Tibial nerve (tissue), 4 donors: ENCODE results near the gene LAMP5. TPM values are rescaled to one million over a fixed set of nuclear protein-coding genes. Genes with fewer than 3 reads are reported as not detected.

ENCODE experiments used
- DNase-seq, 2 donors: peaks; one replicate each; pipeline ENCODE4 v3.0.0-alpha.2; 2019; ENCODE audit warnings: low spot score in 2 of 2
- H3K27ac ChIP-seq, 4 donors: fragments of 200-600 bp; sonication (generic) in 3 of 4; one replicate each; pipeline ENCODE4 v1.5.1; 2017 to 2019; ENCODE audit warnings: mild to moderate bottlenecking in 1 of 4
- H3K27me3 ChIP-seq, 2 donors: fragments of 200-600 bp; sonication (generic) in 1 of 2; one replicate each; pipeline versions ENCODE4 v1.5.1 to v1.6.0; 2017 to 2019
- H3K36me3 ChIP-seq, 3 donors: fragments of 200-600 bp; sonication (generic); one replicate each; pipeline ENCODE4 v1.5.1; 2018 to 2019
- H3K4me1 ChIP-seq, 4 donors: fragments of 200-600 bp; sonication (generic) in 3 of 4; one replicate each; pipeline ENCODE4 v1.5.1; 2017 to 2019
- H3K4me3 ChIP-seq, 4 donors: fragments of 200-600 bp; sonication (generic) in 3 of 4; one replicate each; pipeline ENCODE4 v1.5.1; 2017 to 2019; ENCODE audit warnings: mild to moderate bottlenecking in 1 of 4, moderate library complexity in 1 of 4
- H3K9me3 ChIP-seq, 4 donors: fragments of 200-600 bp; sonication (generic) in 3 of 4; one replicate each; pipeline ENCODE4 v1.5.1; 2017 to 2019
- EP300 ChIP-seq, 2 donors: sonication (generic); formaldehyde crosslinking; IDR thresholded peaks; one replicate each; pipeline ENCODE4 v1.6.1; 2017; ENCODE audit warnings: antibody characterized with exemption in 2 of 2, mild to moderate bottlenecking in 1 of 2
- POLR2A ChIP-seq, 2 donors: fragments of 450-650 bp; IDR thresholded peaks; one replicate each; pipeline ENCODE4 v1.6.1; 2017; ENCODE audit warnings: antibody characterized with exemption in 2 of 2, mild to moderate bottlenecking in 2 of 2, moderate library complexity in 2 of 2
- WGBS, 2 donors: methylation state at CpG; one replicate each; pipeline ENCODE4 v1.1.5; 2018; 5-methylcytosine and 5-hydroxymethylcytosine counted together
- total RNA-seq, 4 donors: library from RNA; depleted of rRNA; stranded (reverse); fragments of >200 nt; gene quantifications; one replicate each; pipeline ENCODE4 v1.1.0, GENCODE V29; 2016
- TF ChIP-seq, protein P1 (sequence below), 5 experiments: fragments of 200-600 bp in 3 of 5; fragments of 450-650 bp in 2 of 5; sonication (generic) in 3 of 5; IDR thresholded peaks; one replicate each; pipeline ENCODE4 v1.5.1; 2016 to 2019; ENCODE audit warnings: antibody characterized with exemption in 5 of 5, mild to moderate bottlenecking in 3 of 5, moderate library complexity in 2 of 5

LAMP5 gene
- total RNA-seq, 4 donors from 2014 or later, result 0.21 to 0.59 (median 0.44) TPM; not detected in 1

DNA sequence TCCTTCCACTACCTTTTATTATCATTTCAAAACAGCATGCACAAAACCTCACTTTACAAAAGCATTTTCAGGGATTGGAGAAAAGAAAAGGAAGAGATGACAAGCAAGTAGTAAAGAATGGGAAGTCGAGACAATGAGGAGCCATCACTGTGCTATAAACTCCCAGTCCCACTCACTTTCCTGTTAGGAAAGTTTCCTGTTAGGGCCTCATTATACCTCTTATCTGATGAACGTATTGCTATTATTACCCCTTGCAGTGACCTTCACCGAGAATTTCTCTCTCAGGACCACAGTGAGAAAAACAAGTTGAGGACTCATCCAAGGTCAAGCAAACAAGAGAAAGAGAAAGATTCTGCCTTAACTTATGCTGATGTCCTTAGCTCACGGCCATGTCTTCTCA is 28.8 kb downstream of the LAMP5 start:
- Histone ChIP-seq H3K36me3 (no peaks in the 10 kb centered on the region), H3K4me1 (no peaks in the 10 kb centered on the region), H3K9me3 (no peaks in the 10 kb centered on the region), H3K4me3 (no peak overlapping the region), H3K27me3 (no peaks in the 10 kb centered on the region), H3K27ac (no peak overlapping the region)
- 44 to 59% methylated on average over 4 of the region's 4 CpGs for WGBS, 2 donors
- TF ChIP-seq POLR2A (IDR thresholded peaks at IDR 0.05) (no peak), EP300 (IDR thresholded peaks at IDR 0.05) (no peak)
- TF ChIP-seq, protein P1, sequence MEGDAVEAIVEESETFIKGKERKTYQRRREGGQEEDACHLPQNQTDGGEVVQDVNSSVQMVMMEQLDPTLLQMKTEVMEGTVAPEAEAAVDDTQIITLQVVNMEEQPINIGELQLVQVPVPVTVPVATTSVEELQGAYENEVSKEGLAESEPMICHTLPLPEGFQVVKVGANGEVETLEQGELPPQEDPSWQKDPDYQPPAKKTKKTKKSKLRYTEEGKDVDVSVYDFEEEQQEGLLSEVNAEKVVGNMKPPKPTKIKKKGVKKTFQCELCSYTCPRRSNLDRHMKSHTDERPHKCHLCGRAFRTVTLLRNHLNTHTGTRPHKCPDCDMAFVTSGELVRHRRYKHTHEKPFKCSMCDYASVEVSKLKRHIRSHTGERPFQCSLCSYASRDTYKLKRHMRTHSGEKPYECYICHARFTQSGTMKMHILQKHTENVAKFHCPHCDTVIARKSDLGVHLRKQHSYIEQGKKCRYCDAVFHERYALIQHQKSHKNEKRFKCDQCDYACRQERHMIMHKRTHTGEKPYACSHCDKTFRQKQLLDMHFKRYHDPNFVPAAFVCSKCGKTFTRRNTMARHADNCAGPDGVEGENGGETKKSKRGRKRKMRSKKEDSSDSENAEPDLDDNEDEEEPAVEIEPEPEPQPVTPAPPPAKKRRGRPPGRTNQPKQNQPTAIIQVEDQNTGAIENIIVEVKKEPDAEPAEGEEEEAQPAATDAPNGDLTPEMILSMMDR (IDR thresholded peaks at IDR 0.05), result no peak
- DNase-seq, result no peak

- DNase-seq, result no peak
- Histone ChIP-seq H3K36me3 (no peaks in the 10 kb centered on the region), H3K9me3 (no peaks in the 10 kb centered on the region), H3K27ac (no peak overlapping the region), H3K4me1 (no peaks in the 10 kb centered on the region), H3K4me3 (no peak overlapping the region), H3K27me3 (no peaks in the 10 kb centered on the region)
- TF ChIP-seq POLR2A (IDR thresholded peaks at IDR 0.05) (no peak), EP300 (IDR thresholded peaks at IDR 0.05) (no peak)
- TF ChIP-seq, protein P1 (IDR thresholded peaks at IDR 0.05), result no peak
- WGBS, 2 donors, result 96 to 100% methylated on average over 1 of the region's 1 CpG
Measured at GRCh38 chr20:9550283-9550682, 35.9 kb downstream of the LAMP5 start.

GRCh38 chr20:9550871-9551270 is 36.5 kb downstream of the LAMP5 start:
- no peak for DNase-seq
- no peaks in the 10 kb centered on the region for H3K27me3 ChIP-seq
- WGBS, 2 donors, result 78 to 81% methylated on average over 2 of the region's 2 CpGs
- TF ChIP-seq, protein P1 (IDR thresholded peaks at IDR 0.05), result no peak
- no peak for TF ChIP-seq POLR2A (IDR thresholded peaks at IDR 0.05)
- TF ChIP-seq EP300 (IDR thresholded peaks at IDR 0.05), result no peak
- H3K9me3 ChIP-seq, result no peaks in the 10 kb centered on the region
- H3K4me1 ChIP-seq, result no peaks in the 10 kb centered on the region
- H3K36me3 ChIP-seq, result no peaks in the 10 kb centered on the region
- no peak overlapping the region for H3K4me3 ChIP-seq
- H3K27ac ChIP-seq, result no peak overlapping the region

DNA sequence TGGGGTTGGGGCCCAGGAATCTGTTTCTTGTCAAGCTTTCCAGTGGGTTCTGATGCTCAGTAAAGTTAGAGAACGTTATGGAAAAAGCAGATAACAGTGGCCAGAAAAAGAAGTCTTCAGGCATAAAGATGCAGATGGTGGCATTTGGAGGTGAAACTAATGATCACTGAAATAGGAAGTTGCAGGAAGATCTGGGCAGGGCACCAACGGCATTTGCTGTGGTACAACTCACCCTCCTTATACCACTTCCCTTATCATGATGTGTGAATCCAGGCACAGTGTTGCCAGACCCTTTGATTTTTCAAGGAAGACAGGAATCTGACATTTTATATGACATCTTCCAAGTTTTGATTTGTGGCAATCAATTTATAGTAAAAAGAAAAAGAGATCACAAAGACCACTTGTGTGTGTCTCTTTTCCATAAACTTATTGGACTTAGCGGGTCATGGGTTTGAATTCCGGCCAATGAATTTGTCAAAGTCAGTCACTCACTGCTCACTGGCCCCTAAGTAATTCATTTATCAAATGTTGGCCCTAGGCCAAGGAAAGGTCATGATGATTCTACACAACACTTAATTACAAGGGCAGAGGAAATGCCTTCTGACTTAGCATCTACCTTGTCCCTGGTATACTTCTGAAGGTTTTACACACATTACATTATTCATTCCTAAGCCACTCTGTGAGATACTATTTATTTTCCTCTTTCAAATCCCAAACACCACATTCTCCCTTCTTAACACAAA is 37.6 kb downstream of the LAMP5 start:
- TF ChIP-seq EP300 (IDR thresholded peaks at IDR 0.05), result no peak
- H3K4me1 ChIP-seq, result no peaks in the 10 kb centered on the region
- no peak overlapping the region for H3K4me3 ChIP-seq
- no peak overlapping the region for H3K27ac ChIP-seq
- no peaks in the 10 kb centered on the region for H3K36me3 ChIP-seq
- no peaks in the 10 kb centered on the region for H3K9me3 ChIP-seq
- no peaks in the 10 kb centered on the region for H3K27me3 ChIP-seq
- WGBS, 2 donors, result 52 to 56% methylated on average over 4 of the region's 4 CpGs
- no peak for DNase-seq

DNA sequence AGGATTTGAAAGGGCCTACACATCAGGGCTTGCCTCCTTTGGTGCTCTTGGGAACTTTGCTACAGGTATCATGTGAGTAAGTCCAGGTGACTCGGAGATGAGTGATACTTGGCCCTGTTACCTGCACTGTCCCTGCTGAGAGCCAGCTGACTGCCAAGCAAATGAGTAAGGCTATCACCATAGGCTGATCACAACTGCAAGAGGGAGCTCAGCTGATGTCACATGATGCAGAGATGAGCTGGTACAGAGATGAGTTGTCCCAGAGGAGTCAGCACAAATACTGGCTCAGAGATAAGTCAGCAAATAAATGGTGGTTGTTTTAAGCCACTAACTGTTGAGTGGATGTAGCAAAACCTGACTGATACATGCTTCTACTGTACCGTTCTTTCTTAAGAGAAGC is 41.4 kb downstream of the LAMP5 start:
- 90 to 100% methylated on average over 2 of the region's 2 CpGs for WGBS, 2 donors

More for the DNA sequence above, 41.4 kb downstream of the LAMP5 start:
- TF ChIP-seq EP300 (IDR thresholded peaks at IDR 0.05) (no peak), POLR2A (IDR thresholded peaks at IDR 0.05) (no peak)
- TF ChIP-seq, protein P1 (IDR thresholded peaks at IDR 0.05), result no peak
- no peaks in the 10 kb centered on the region for H3K36me3 ChIP-seq
- DNase-seq, result no peak
- H3K9me3 ChIP-seq, result no peaks in the 10 kb centered on the region
- no peaks in the 10 kb centered on the region for H3K4me1 ChIP-seq
- no peak overlapping the region for H3K4me3 ChIP-seq
- H3K27me3 ChIP-seq, result no peaks in the 10 kb centered on the region
- no peak overlapping the region for H3K27ac ChIP-seq
